ENCODE data around the gene ZSCAN22.
A peak's percentile ranks its signal among the peaks of the same experiment; 100 is the strongest.
"Not testable (repeated sequence)": the region's sequence is repeated elsewhere in the genome, so short reads cannot be mapped to it uniquely, and the experiment has no call there.

ZSCAN22 gene

GRCh38 chr19:58305065-58305931, 21.5 kb upstream of the ZSCAN22 start, which contains the start of gene ERVK3-1:
Gene ERVK3-1, plus strand, starts transcription at chr19:58305377. Its CDS starts 6,792 bp downstream, at chr19:58312169.
- Mint-ChIP-seq H3K27ac (peak within 1 kb of the TSS; percentile 97), H3K27me3 (ENCODE audit: low read depth) (no peaks in the 10 kb centered on the region), H3K4me1 (ENCODE audit: low read depth) (peaks cover 23% of the 10 kb centered on the region), H3K36me3 (ENCODE audit: low read depth) (peaks cover 85% of the 10 kb centered on the region), H3K9me3 (peaks cover 30% of the 10 kb centered on the region), H3K4me3 (peak within 1 kb of the TSS; percentile 91)
- peak; percentile 96 for DNase-seq (ENCODE audit: low spot score)

- Mint-ChIP-seq H3K4me1 (ENCODE audit: low read depth) (peaks cover 23% of the 10 kb centered on the region), H3K9me3 (peaks cover 25% of the 10 kb centered on the region), H3K36me3 (ENCODE audit: low read depth) (peaks cover 84% of the 10 kb centered on the region), H3K27me3 (ENCODE audit: low read depth) (no peaks in the 10 kb centered on the region), H3K4me3 (peak overlapping the region; percentile 91), H3K27ac (peak overlapping the region; percentile 97)
- no peak for DNase-seq (ENCODE audit: low spot score)
Observed at GRCh38 chr19:58305932-58306323, 20.9 kb upstream of the ZSCAN22 start.

GRCh38 chr19:58307736-58308135, 19.1 kb upstream of the ZSCAN22 start:
- Mint-ChIP-seq H3K27ac (no peak overlapping the region), H3K4me1 (ENCODE audit: low read depth) (peaks cover 23% of the 10 kb centered on the region), H3K9me3 (peaks cover 16% of the 10 kb centered on the region), H3K4me3 (no peak overlapping the region), H3K27me3 (ENCODE audit: low read depth) (no peaks in the 10 kb centered on the region), H3K36me3 (ENCODE audit: low read depth) (peaks cover 84% of the 10 kb centered on the region)
- DNase-seq (ENCODE audit: low spot score) = no peak

- H3K27me3 Mint-ChIP-seq (ENCODE audit: low read depth); DNase-seq (ENCODE audit: low spot score); H3K27ac Mint-ChIP-seq; H3K4me3 Mint-ChIP-seq; H3K9me3 Mint-ChIP-seq: not testable (repeated sequence)
- H3K4me1 Mint-ChIP-seq (ENCODE audit: low read depth) = peaks cover 16% of the 10 kb centered on the region
- peaks cover 86% of the 10 kb centered on the region for H3K36me3 Mint-ChIP-seq (ENCODE audit: low read depth)
Observed at GRCh38 chr19:58310685-58311084, 16.1 kb upstream of the ZSCAN22 start.

GRCh38 chr19:58311345-58311865, 15.4 kb upstream of the ZSCAN22 start:
- H3K27ac Mint-ChIP-seq = no peak overlapping the region
- H3K27me3 Mint-ChIP-seq (ENCODE audit: low read depth) = no peaks in the 10 kb centered on the region
- H3K4me1 Mint-ChIP-seq (ENCODE audit: low read depth) = peaks cover 8% of the 10 kb centered on the region
- no peak overlapping the region for H3K4me3 Mint-ChIP-seq
- no peak for DNase-seq (ENCODE audit: low spot score)
- peaks cover 3% of the 10 kb centered on the region for H3K9me3 Mint-ChIP-seq
- peaks cover 82% of the 10 kb centered on the region for H3K36me3 Mint-ChIP-seq (ENCODE audit: low read depth)

GRCh38 chr19:58315580-58315979, 11.2 kb upstream of the ZSCAN22 start:
- Mint-ChIP-seq H3K36me3 (ENCODE audit: low read depth) (peaks cover 44% of the 10 kb centered on the region), H3K27ac (no peak overlapping the region), H3K27me3 (ENCODE audit: low read depth) (no peaks in the 10 kb centered on the region), H3K4me3 (no peak overlapping the region), H3K9me3 (peaks cover 3% of the 10 kb centered on the region), H3K4me1 (ENCODE audit: low read depth) (no peaks in the 10 kb centered on the region)
- no peak for DNase-seq (ENCODE audit: low spot score)

GRCh38 chr19:58317476-58318072, 9.2 kb upstream of the ZSCAN22 start:
- Mint-ChIP-seq H3K9me3 (no peaks in the 10 kb centered on the region), H3K27me3 (ENCODE audit: low read depth) (no peaks in the 10 kb centered on the region), H3K27ac (no peak overlapping the region), H3K4me3 (no peak overlapping the region), H3K36me3 (ENCODE audit: low read depth) (peaks cover 25% of the 10 kb centered on the region), H3K4me1 (ENCODE audit: low read depth) (no peaks in the 10 kb centered on the region)
- no peak for DNase-seq (ENCODE audit: low spot score)

GRCh38 chr19:58318297-58318696, 8.5 kb upstream of the ZSCAN22 start:
- no peak overlapping the region for H3K27ac Mint-ChIP-seq
- H3K27me3 Mint-ChIP-seq (ENCODE audit: low read depth) = no peaks in the 10 kb centered on the region
- H3K36me3 Mint-ChIP-seq (ENCODE audit: low read depth) = peaks cover 21% of the 10 kb centered on the region
- no peaks in the 10 kb centered on the region for H3K4me1 Mint-ChIP-seq (ENCODE audit: low read depth)
- DNase-seq (ENCODE audit: low spot score) = no peak
- H3K4me3 Mint-ChIP-seq = no peak overlapping the region
- H3K9me3 Mint-ChIP-seq = no peaks in the 10 kb centered on the region

- H3K4me3 Mint-ChIP-seq = no peak overlapping the region
- H3K9me3 Mint-ChIP-seq = no peaks in the 10 kb centered on the region
- no peaks in the 10 kb centered on the region for H3K4me1 Mint-ChIP-seq (ENCODE audit: low read depth)
- H3K36me3 Mint-ChIP-seq (ENCODE audit: low read depth) = peaks cover 14% of the 10 kb centered on the region
- DNase-seq (ENCODE audit: low spot score) = no peak
- H3K27me3 Mint-ChIP-seq (ENCODE audit: low read depth) = no peaks in the 10 kb centered on the region
- H3K27ac Mint-ChIP-seq = no peak overlapping the region
Observed at GRCh38 chr19:58319241-58319640, 7.6 kb upstream of the ZSCAN22 start.

- Mint-ChIP-seq H3K4me3 (no peak overlapping the region), H3K36me3 (ENCODE audit: low read depth) (no peaks in the 10 kb centered on the region), H3K9me3 (no peaks in the 10 kb centered on the region), H3K4me1 (ENCODE audit: low read depth) (peaks cover 9% of the 10 kb centered on the region), H3K27me3 (ENCODE audit: low read depth) (no peaks in the 10 kb centered on the region), H3K27ac (no peak overlapping the region)
- no peak for DNase-seq (ENCODE audit: low spot score)
Observed at GRCh38 chr19:58325311-58326022, 1.3 kb upstream of the ZSCAN22 start.

- Mint-ChIP-seq H3K27me3 (ENCODE audit: low read depth) (no peaks in the 10 kb centered on the region), H3K4me1 (ENCODE audit: low read depth) (peaks cover 9% of the 10 kb centered on the region), H3K4me3 (no peak overlapping the region), H3K36me3 (ENCODE audit: low read depth) (peaks cover 2% of the 10 kb centered on the region), H3K9me3 (no peaks in the 10 kb centered on the region), H3K27ac (no peak overlapping the region)
- DNase-seq (ENCODE audit: low spot score) = no peak
Observed at GRCh38 chr19:58326501-58326913, 287 bp upstream of the ZSCAN22 start.

- H3K36me3 Mint-ChIP-seq (ENCODE audit: low read depth) = peaks cover 2% of the 10 kb centered on the region
- H3K4me1 Mint-ChIP-seq (ENCODE audit: low read depth) = peaks cover 9% of the 10 kb centered on the region
- no peak overlapping the region for H3K27ac Mint-ChIP-seq
- H3K9me3 Mint-ChIP-seq = no peaks in the 10 kb centered on the region
- H3K27me3 Mint-ChIP-seq (ENCODE audit: low read depth) = no peaks in the 10 kb centered on the region
- no peak overlapping the region for H3K4me3 Mint-ChIP-seq
- no peak for DNase-seq (ENCODE audit: low spot score)
Observed at GRCh38 chr19:58328999-58329398, 2.2 kb downstream of the ZSCAN22 start.

- no peak overlapping the region for H3K4me3 Mint-ChIP-seq
- peaks cover 11% of the 10 kb centered on the region for H3K36me3 Mint-ChIP-seq (ENCODE audit: low read depth)
- no peaks in the 10 kb centered on the region for H3K27me3 Mint-ChIP-seq (ENCODE audit: low read depth)
- no peak overlapping the region for H3K27ac Mint-ChIP-seq
- H3K9me3 Mint-ChIP-seq = no peaks in the 10 kb centered on the region
- H3K4me1 Mint-ChIP-seq (ENCODE audit: low read depth) = peaks cover 9% of the 10 kb centered on the region
- DNase-seq (ENCODE audit: low spot score) = no peak
Observed at GRCh38 chr19:58330458-58330857, 3.7 kb downstream of the ZSCAN22 start.

- H3K4me3 Mint-ChIP-seq = no peak overlapping the region
- no peak for DNase-seq (ENCODE audit: low spot score)
- peaks cover 9% of the 10 kb centered on the region for H3K4me1 Mint-ChIP-seq (ENCODE audit: low read depth)
- no peak overlapping the region for H3K27ac Mint-ChIP-seq
- H3K36me3 Mint-ChIP-seq (ENCODE audit: low read depth) = peaks cover 18% of the 10 kb centered on the region
- no peaks in the 10 kb centered on the region for H3K27me3 Mint-ChIP-seq (ENCODE audit: low read depth)
- no peaks in the 10 kb centered on the region for H3K9me3 Mint-ChIP-seq
Observed at GRCh38 chr19:58332697-58333096, 5.9 kb downstream of the ZSCAN22 start.

Measured in T-helper 2 cell treated with Interferon-gamma antibody and Interleukin-4, amounts not matched to agents 5 μg/mL and 100 μg/mL, for 36 hours (primary cell).